ENCODE results near the gene SCO1. TPM values are rescaled to one million over a fixed set of nuclear protein-coding genes. Genes with fewer than 3 reads are reported as not detected.
"Not testable (repeated sequence)": the region's sequence is repeated elsewhere in the genome, so short reads cannot be mapped to it uniquely, and the experiment has no call there.

The SCO1 gene
- total RNA-seq, 1 donor from 2014 or later, result 9.4 TPM

GRCh38 chr17:10737168-10737622 is 39.9 kb upstream of the SCO1 start:
- no peak overlapping the region for H3K9ac ChIP-seq (ENCODE audit: low read depth in 1 of 3, low read length in 3 of 3)
- H3K27ac ChIP-seq (ENCODE audit: low read depth, low read length), result no peak overlapping the region
- peaks cover 0 to 4% (median 2%) of the 10 kb centered on the region in 3 donors for H3K4me1 ChIP-seq (ENCODE audit: control insufficient read depth in 3 of 3, insufficient read depth in 3 of 3, low read length in 3 of 3)
- no peaks in the 10 kb centered on the region for H3K27me3 ChIP-seq (ENCODE audit: control insufficient read depth in 3 of 3, insufficient read depth in 3 of 3, low read length in 3 of 3)
- peaks cover 0 to 4% (median 0%) of the 10 kb centered on the region in 3 donors for H3K36me3 ChIP-seq (ENCODE audit: control insufficient read depth in 3 of 3, insufficient read depth in 3 of 3, low read length in 3 of 3)
- H3K9me3 ChIP-seq (ENCODE audit: control insufficient read depth in 3 of 3, low read length in 3 of 3), result no peaks in the 10 kb centered on the region
- H3K4me3 ChIP-seq (ENCODE audit: low read length in 3 of 3), result no peak overlapping the region

- Histone ChIP-seq H3K27me3 (ENCODE audit: control insufficient read depth in 3 of 3, insufficient read depth in 3 of 3, low read length in 3 of 3) (no peaks in the 10 kb centered on the region), H3K4me3 (ENCODE audit: low read length in 3 of 3) (no peak overlapping the region), H3K9ac (ENCODE audit: low read depth in 1 of 3, low read length in 3 of 3) (no peak overlapping the region), H3K36me3 (ENCODE audit: control insufficient read depth in 3 of 3, insufficient read depth in 3 of 3, low read length in 3 of 3) (peaks cover 0 to 4% (median 0%) of the 10 kb centered on the region in 3 donors), H3K4me1 (ENCODE audit: control insufficient read depth in 3 of 3, insufficient read depth in 3 of 3, low read length in 3 of 3) (peaks cover 0 to 4% (median 2%) of the 10 kb centered on the region in 3 donors), H3K27ac (ENCODE audit: low read depth, low read length) (no peak overlapping the region), H3K9me3 (ENCODE audit: control insufficient read depth in 3 of 3, low read length in 3 of 3) (no peaks in the 10 kb centered on the region)
Measured at GRCh38 chr17:10735821-10736220, 38.5 kb upstream of the SCO1 start.

- H3K27ac ChIP-seq (ENCODE audit: low read depth, low read length), result no peak overlapping the region
- H3K36me3 ChIP-seq (ENCODE audit: control insufficient read depth in 3 of 3, insufficient read depth in 3 of 3, low read length in 3 of 3), result peaks cover 0 to 4% (median 0%) of the 10 kb centered on the region in 3 donors
- no peaks in the 10 kb centered on the region for H3K27me3 ChIP-seq (ENCODE audit: control insufficient read depth in 3 of 3, insufficient read depth in 3 of 3, low read length in 3 of 3)
- peaks cover 0 to 4% (median 2%) of the 10 kb centered on the region in 3 donors for H3K4me1 ChIP-seq (ENCODE audit: control insufficient read depth in 3 of 3, insufficient read depth in 3 of 3, low read length in 3 of 3)
- no peak overlapping the region for H3K4me3 ChIP-seq (ENCODE audit: low read length in 3 of 3)
- no peaks in the 10 kb centered on the region for H3K9me3 ChIP-seq (ENCODE audit: control insufficient read depth in 3 of 3, low read length in 3 of 3)
- H3K9ac ChIP-seq (ENCODE audit: low read depth in 1 of 3, low read length in 3 of 3), result no peak overlapping the region
Measured at GRCh38 chr17:10735251-10735650, 37.9 kb upstream of the SCO1 start.

- H3K4me3 ChIP-seq (ENCODE audit: low read length in 3 of 3), result no peak overlapping the region
- no peak overlapping the region for H3K27ac ChIP-seq (ENCODE audit: low read depth, low read length)
- peaks cover 0 to 6% (median 4%) of the 10 kb centered on the region in 3 donors for H3K4me1 ChIP-seq (ENCODE audit: control insufficient read depth in 3 of 3, insufficient read depth in 3 of 3, low read length in 3 of 3)
- H3K9ac ChIP-seq (ENCODE audit: low read depth in 1 of 3, low read length in 3 of 3), result no peak overlapping the region
- H3K27me3 ChIP-seq (ENCODE audit: control insufficient read depth in 3 of 3, insufficient read depth in 3 of 3, low read length in 3 of 3), result no peaks in the 10 kb centered on the region
- no peaks in the 10 kb centered on the region for H3K9me3 ChIP-seq (ENCODE audit: control insufficient read depth in 3 of 3, low read length in 3 of 3)
- H3K36me3 ChIP-seq (ENCODE audit: control insufficient read depth in 3 of 3, insufficient read depth in 3 of 3, low read length in 3 of 3), result peaks cover 0 to 4% (median 0%) of the 10 kb centered on the region in 3 donors
Measured at GRCh38 chr17:10733666-10734065, 36.3 kb upstream of the SCO1 start.

GRCh38 chr17:10732121-10732520 is 34.8 kb upstream of the SCO1 start:
- not testable (repeated sequence) for H3K27ac ChIP-seq (ENCODE audit: low read depth, low read length); H3K27me3 ChIP-seq (ENCODE audit: control insufficient read depth in 3 of 3, insufficient read depth in 3 of 3, low read length in 3 of 3); H3K36me3 ChIP-seq (ENCODE audit: control insufficient read depth in 3 of 3, insufficient read depth in 3 of 3, low read length in 3 of 3)

GRCh38 chr17:10731408-10731879 is 34.1 kb upstream of the SCO1 start:
- peaks cover 0 to 7% (median 1%) of the 10 kb centered on the region in 3 donors for H3K36me3 ChIP-seq (ENCODE audit: control insufficient read depth in 3 of 3, insufficient read depth in 3 of 3, low read length in 3 of 3)
- no peaks in the 10 kb centered on the region for H3K27me3 ChIP-seq (ENCODE audit: control insufficient read depth in 3 of 3, insufficient read depth in 3 of 3, low read length in 3 of 3)
- H3K9ac ChIP-seq (ENCODE audit: low read depth in 1 of 3, low read length in 3 of 3), result no peak overlapping the region
- no peaks in the 10 kb centered on the region for H3K9me3 ChIP-seq (ENCODE audit: control insufficient read depth in 3 of 3, low read length in 3 of 3)
- peaks cover 0 to 4% (median 0%) of the 10 kb centered on the region in 3 donors for H3K4me1 ChIP-seq (ENCODE audit: control insufficient read depth in 3 of 3, insufficient read depth in 3 of 3, low read length in 3 of 3)
- H3K4me3 ChIP-seq (ENCODE audit: low read length in 3 of 3), result no peak overlapping the region
- H3K27ac ChIP-seq (ENCODE audit: low read depth, low read length), result no peak overlapping the region

More at GRCh38 chr17:10732121-10732520, 34.8 kb upstream of the SCO1 start:
- H3K4me1 ChIP-seq (ENCODE audit: control insufficient read depth in 3 of 3, insufficient read depth in 3 of 3, low read length in 3 of 3); H3K9ac ChIP-seq (ENCODE audit: low read depth in 1 of 3, low read length in 3 of 3); H3K4me3 ChIP-seq (ENCODE audit: low read length in 3 of 3); H3K9me3 ChIP-seq (ENCODE audit: control insufficient read depth in 3 of 3, low read length in 3 of 3): not testable (repeated sequence)

GRCh38 chr17:10730247-10730646 is 32.9 kb upstream of the SCO1 start:
- Histone ChIP-seq H3K4me3 (ENCODE audit: low read length in 3 of 3) (peak overlapping the region; percentile 83 to 87 (median 85)), H3K9ac (ENCODE audit: low read depth in 1 of 3, low read length in 3 of 3) (peak overlapping the region; percentile 76 to 91 (median 86)), H3K27ac (ENCODE audit: low read depth, low read length) (peak overlapping the region; percentile 87), H3K36me3 (ENCODE audit: control insufficient read depth in 3 of 3, insufficient read depth in 3 of 3, low read length in 3 of 3) (peaks cover 4 to 17% (median 9%) of the 10 kb centered on the region in 3 donors)
- H3K4me1 ChIP-seq (ENCODE audit: control insufficient read depth in 3 of 3, insufficient read depth in 3 of 3, low read length in 3 of 3); H3K9me3 ChIP-seq (ENCODE audit: control insufficient read depth in 3 of 3, low read length in 3 of 3); H3K27me3 ChIP-seq (ENCODE audit: control insufficient read depth in 3 of 3, insufficient read depth in 3 of 3, low read length in 3 of 3): not testable (repeated sequence)

- H3K4me1 ChIP-seq (ENCODE audit: control insufficient read depth in 3 of 3, insufficient read depth in 3 of 3, low read length in 3 of 3), result peaks cover 0 to 4% (median 0%) of the 10 kb centered on the region in 3 donors
- no peaks in the 10 kb centered on the region for H3K9me3 ChIP-seq (ENCODE audit: control insufficient read depth in 3 of 3, low read length in 3 of 3)
- H3K4me3 ChIP-seq (ENCODE audit: low read length in 3 of 3), result peak within 1 kb of the TSS; percentile 83 to 87 (median 85)
- no peaks in the 10 kb centered on the region for H3K27me3 ChIP-seq (ENCODE audit: control insufficient read depth in 3 of 3, insufficient read depth in 3 of 3, low read length in 3 of 3)
- H3K36me3 ChIP-seq (ENCODE audit: control insufficient read depth in 3 of 3, insufficient read depth in 3 of 3, low read length in 3 of 3), result peaks cover 8 to 24% (median 16%) of the 10 kb centered on the region in 3 donors
- H3K9ac ChIP-seq (ENCODE audit: low read depth in 1 of 3, low read length in 3 of 3), result peak within 1 kb of the TSS; percentile 76 to 91 (median 86)
- peak within 1 kb of the TSS; percentile 87 for H3K27ac ChIP-seq (ENCODE audit: low read depth, low read length)
Measured at GRCh38 chr17:10729334-10730193, 32.2 kb upstream of the SCO1 start, which contains the start of gene TMEM220. Gene TMEM220, minus strand, starts transcription at chr17:10730023. Its CDS starts 172 bp downstream, at chr17:10729851.

- Histone ChIP-seq H3K36me3 (ENCODE audit: control insufficient read depth in 3 of 3, insufficient read depth in 3 of 3, low read length in 3 of 3) (peaks cover 8 to 29% (median 20%) of the 10 kb centered on the region in 3 donors), H3K27ac (ENCODE audit: low read depth, low read length) (peak overlapping the region; percentile 87), H3K4me1 (ENCODE audit: control insufficient read depth in 3 of 3, insufficient read depth in 3 of 3, low read length in 3 of 3) (peaks cover 0 to 4% (median 0%) of the 10 kb centered on the region in 3 donors)
Measured at GRCh38 chr17:10728331-10728892, 31.1 kb upstream of the SCO1 start.

More at GRCh38 chr17:10728331-10728892, 31.1 kb upstream of the SCO1 start:
- H3K27me3 ChIP-seq (ENCODE audit: control insufficient read depth in 3 of 3, insufficient read depth in 3 of 3, low read length in 3 of 3), result no peaks in the 10 kb centered on the region
- H3K9me3 ChIP-seq (ENCODE audit: control insufficient read depth in 3 of 3, low read length in 3 of 3), result no peaks in the 10 kb centered on the region
- H3K4me3 ChIP-seq (ENCODE audit: low read length in 3 of 3), result no peak overlapping the region
- no peak overlapping the region for H3K9ac ChIP-seq (ENCODE audit: low read depth in 1 of 3, low read length in 3 of 3)
